ENCODE measurements around the gene AKR1C3.
"Not testable (repeated sequence)": the region's sequence is repeated elsewhere in the genome, so short reads cannot be mapped to it uniquely, and the experiment has no call there.

DNA sequence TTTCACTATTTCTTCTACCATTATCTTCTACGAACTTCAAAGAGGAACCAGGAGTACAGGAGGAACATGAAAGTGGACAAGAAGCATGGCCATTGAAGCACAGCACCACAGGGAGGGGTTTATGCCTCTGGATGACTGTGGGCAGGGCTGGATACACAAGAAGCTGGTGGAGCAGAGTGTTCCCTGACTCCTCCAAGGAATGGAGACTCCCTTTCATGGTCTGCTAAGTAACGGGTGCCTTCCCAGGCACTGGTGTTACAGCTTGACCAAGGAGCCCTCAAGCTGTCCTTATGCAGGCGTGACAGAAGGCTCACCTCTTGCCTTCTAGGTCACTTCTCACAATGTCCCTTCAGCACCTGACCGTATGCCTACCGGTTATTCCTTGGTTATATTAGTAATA lies 47.2 kb upstream of the AKR1C3 start:
- TF ChIP-seq, protein P1, sequence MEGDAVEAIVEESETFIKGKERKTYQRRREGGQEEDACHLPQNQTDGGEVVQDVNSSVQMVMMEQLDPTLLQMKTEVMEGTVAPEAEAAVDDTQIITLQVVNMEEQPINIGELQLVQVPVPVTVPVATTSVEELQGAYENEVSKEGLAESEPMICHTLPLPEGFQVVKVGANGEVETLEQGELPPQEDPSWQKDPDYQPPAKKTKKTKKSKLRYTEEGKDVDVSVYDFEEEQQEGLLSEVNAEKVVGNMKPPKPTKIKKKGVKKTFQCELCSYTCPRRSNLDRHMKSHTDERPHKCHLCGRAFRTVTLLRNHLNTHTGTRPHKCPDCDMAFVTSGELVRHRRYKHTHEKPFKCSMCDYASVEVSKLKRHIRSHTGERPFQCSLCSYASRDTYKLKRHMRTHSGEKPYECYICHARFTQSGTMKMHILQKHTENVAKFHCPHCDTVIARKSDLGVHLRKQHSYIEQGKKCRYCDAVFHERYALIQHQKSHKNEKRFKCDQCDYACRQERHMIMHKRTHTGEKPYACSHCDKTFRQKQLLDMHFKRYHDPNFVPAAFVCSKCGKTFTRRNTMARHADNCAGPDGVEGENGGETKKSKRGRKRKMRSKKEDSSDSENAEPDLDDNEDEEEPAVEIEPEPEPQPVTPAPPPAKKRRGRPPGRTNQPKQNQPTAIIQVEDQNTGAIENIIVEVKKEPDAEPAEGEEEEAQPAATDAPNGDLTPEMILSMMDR (IDR thresholded peaks at IDR 0.05; ENCODE audit: poor library complexity) = not testable (repeated sequence)
- not testable (repeated sequence) for TF ChIP-seq EZH2 (IDR thresholded peaks at IDR 0.05; ENCODE audit: borderline replicate concordance); EZH2phosphoT487 (IDR thresholded peaks at IDR 0.05; ENCODE audit: low read depth, severe bottlenecking, unreplicated experiment)

Data from hepatocyte (in vitro differentiated cells).